T47D (cell line): ENCODE measurements around the gene CCDC30.
"Not testable (repeated sequence)": the region's sequence is repeated elsewhere in the genome, so short reads cannot be mapped to it uniquely, and the experiment has no call there.

Experiments used
- DNase-seq, 2 experiments: peaks; one replicate each; pipeline versions ENCODE4 v3.0.0 to v3.0.0-alpha.2; 2011 to 2012; ENCODE audit warnings: low read depth in 1 of 2, low spot score in 1 of 2
- JUND ChIP-seq: IDR thresholded peaks from 2 replicates; pipeline ENCODE4 v1.6.1; 2012; ENCODE audit warnings: low read depth
- in situ Hi-C: cut with HindIII; loops from 2 replicates; pipeline ENCODE4 v1.10.0; 2016; ENCODE audit warnings: low sequenced_read_pairs, low pct_unique_long_range_greater_than_20kb

Gene CCDC30

DNA sequence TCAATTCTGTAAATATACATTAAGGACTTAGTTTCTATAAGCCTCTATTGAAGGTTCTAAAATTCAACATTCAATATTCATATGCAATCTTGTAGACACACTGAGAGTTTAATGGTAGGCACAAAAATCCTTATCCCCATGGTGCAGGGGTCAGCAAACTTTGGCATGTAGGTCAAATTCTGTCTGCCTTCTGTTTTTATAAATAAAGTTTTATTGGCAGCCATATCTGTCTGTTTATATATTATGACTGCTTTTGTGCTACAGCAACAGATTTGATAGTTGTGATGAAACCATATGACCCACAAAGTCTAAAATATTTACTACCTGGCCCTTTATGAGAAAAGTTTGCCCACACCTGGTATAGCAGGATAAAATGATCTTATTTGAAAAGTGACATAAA is 104.0 kb downstream of the CCDC30 start:
- no peak for TF ChIP-seq JUND
- no peak for DNase-seq
- in situ Hi-C loops, result no loop called here

DNA sequence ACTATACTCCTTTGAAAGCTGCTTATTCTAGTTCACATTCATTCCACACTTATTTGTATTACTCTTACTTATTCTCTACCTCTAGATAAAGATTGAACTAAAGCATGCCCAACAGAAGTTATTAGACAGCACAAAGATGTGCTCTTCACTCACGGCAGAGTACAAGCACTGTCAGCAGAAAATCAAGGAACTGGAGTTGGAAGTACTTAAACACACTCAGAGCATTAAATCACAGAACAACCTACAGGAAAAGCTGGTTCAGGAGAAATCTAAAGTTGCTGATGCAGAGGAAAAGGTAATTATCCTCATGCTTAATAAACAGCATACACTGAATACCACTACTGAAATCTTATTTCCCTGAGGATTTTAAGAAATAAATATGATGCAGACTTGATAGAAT is 113.8 kb downstream of the CCDC30 start:
- TF ChIP-seq JUND, result no peak
- in situ Hi-C loops, result no loop called here
- DNase-seq, result no peak

DNA sequence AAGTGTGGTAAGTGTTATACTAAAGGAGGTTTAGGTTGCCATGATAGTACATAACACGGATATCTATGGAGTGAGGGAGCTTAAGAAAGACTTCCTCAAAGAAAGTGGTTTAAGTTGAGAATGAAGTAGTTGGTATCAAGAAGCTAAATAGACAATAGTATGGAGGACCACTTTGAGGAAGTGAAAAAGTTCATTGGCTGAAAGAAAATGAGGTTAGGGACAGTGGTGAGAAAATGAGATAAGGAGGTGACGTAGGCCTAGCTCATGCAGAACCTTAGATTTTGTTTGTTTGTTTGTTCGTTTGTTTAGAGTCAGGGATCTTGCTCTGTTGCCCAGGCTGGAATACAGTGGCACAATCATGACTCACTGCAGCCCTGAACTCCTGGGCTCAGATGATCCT is 122.9 kb downstream of the CCDC30 start:
- no peak for TF ChIP-seq JUND
- DNase-seq, result no peak
- in situ Hi-C loops, result no loop called here

DNA sequence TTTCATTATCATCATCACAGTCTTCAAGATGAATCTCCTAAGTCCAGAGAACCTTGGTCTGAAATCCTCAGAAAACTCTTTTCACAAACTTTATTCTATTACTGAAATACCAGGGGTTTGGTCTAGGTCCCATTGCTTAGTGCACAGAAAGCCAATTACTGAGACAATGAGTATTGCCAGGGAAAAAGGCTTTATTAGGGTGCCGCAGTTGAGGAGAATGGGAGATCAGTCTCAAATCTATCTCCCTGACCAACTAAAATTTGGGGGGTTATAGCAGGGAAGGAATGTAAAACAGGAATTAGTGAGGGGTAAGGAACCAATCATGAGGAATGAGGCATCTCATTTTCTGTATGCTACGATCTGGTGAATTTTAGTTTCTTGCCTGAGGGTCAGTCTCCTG is 124.7 kb downstream of the CCDC30 start:
- DNase-seq, result no peak
- TF ChIP-seq JUND, result no peak
- in situ Hi-C loops, result no loop called here

DNA sequence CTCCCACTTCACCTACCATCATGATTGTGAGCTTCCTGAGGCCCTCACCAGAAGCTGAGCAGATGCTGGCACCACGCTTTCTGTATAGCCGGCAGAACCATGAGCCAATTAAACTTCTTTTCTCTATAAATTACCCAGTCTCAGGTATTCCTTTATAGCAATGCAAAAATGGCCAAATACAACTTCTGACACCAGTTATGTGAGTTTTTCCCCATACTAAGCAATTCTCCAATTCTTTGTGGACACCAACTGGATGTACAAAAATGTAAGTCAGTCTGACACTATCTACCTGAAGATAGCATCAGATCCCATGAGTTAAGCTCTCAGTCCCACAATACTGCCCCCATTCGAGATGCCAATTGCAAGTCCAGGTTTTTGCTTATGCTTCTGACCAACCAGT is 129.7 kb downstream of the CCDC30 start:
- in situ Hi-C loops, result no loop called here
- no peak for TF ChIP-seq JUND
- no peak for DNase-seq

DNA sequence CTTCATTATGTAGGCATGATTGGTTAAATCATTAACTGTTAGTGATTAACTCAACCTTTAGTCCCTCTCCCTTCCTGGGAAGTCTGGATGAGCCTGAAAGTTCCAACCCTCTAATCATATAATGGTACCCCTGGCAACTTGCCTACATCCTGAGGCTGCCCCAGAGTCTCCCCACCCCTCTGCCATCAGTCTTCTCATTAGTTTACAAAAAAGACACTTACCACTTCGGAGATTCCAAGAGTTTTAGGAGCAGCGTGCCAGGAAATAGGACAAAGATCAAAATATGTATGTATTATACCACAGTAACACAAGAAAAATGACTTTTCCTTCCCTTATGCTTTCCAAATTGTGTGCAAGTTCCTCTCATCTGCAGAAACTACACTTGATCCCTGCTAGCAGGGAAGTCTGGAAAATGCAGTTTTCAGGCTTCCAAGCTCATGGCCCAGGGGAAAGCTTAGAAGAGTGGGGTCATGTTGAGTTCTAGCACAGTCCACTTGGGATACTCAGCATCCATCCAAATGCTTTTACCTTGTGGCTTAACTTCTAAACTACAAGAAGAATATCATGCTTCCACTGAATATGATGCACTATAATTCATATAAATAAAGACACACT is 130.5 kb downstream of the CCDC30 start:
- in situ Hi-C loops, result no loop called here
- TF ChIP-seq JUND, result no peak
- DNase-seq, result no peak

DNA sequence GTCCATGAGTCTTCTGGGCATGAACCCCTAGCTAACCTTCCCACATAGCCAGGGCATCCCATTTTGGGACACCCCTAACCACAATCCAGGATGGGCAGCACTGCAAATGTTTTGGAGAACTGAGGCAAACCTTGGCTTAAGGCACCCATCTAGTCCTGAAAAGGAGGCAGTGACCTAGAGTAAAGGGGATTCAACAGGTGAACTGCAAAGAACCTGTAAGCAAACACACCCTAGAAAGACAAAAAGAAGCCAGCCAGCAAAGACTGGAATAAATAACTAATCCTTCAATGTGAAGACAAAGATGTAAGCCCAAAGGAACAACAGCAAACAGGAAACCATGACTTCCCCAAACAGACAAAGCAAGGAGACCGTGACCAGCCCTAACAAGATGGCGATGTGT is 138.4 kb downstream of the CCDC30 start:
- DNase-seq, result no peak
- no peak for TF ChIP-seq JUND
- in situ Hi-C loops, result no loop called here

DNA sequence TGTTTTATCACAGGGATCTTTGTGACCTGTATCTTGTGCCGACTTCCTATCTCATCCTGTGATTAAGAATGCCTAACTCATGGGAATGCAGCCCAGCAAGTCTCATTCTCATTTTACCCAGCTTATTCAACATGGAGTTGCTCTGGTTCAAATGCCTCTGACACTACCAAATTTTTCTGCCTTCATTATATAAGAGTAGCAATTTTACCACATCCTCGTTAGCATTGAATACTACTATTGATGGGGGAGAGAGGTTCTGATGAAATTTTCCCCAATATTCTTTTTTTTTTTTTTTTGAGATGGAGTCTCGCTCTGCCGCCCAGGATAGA is 150.7 kb downstream of the CCDC30 start:
- in situ Hi-C loops, result no loop called here
- DNase-seq, result no peak
- no peak for TF ChIP-seq JUND

DNA sequence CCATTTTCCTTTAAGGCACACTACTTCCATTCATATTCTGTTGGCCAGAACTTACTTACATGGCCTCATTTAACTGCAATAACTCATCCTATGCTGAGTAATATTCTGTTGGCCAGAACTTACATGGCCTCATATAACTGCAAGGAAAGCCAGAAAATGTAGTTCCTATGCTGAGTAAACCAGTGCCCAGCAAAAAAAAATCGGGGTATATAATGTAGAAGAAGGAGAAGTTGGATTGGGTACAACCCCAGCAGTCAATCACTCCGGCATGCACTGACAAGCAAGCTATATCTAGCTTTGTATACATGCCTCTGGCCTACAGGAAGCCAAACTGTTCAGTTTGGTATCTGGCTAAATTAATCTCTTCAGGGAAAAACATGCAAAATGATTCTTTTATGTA is 155.8 kb downstream of the CCDC30 start:
- TF ChIP-seq JUND, result no peak
- in situ Hi-C loops, result no loop called here
- DNase-seq, result no peak

DNA sequence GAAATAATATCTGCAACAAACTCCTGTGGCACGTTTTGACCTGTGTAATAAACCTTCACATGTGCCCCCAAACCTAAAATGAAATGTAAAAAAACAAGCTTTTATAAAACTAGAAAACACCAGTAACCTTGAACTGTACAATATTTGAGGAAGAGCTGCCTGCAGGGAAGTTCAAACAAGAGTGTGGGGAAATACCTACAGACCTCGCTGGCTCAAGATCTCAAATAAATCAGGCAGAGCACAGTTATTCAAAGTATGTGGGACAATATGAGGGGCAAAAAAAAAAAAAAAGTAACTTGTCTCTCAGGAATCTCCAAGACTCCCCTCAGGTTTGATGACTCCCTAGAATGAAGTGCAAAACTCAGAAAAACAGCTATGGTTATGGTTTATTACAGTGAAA is 157.2 kb downstream of the CCDC30 start:
- no peak for DNase-seq
- TF ChIP-seq JUND, result no peak
- in situ Hi-C loops, result no loop called here

DNA sequence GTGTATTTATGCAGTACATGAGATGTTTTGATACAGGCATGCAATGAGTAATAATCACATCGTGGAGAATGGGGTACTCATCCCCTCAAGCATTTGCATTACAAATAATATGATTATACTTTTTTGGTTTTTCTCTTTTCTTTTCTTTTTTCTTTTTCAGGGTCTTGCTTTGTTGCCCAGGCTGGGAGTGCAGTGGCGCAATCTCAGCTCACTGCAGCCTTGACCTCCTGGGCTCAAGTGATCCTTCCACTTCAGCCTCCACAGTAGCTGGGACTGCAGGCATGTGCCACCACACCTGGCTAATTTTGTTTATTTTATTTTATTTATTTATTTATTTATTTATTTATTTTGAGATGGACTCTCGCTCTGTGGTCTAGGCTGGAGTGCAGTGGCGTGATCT is 158.1 kb downstream of the CCDC30 start:
- in situ Hi-C loops, DNase-seq: not testable (repeated sequence)

DNA sequence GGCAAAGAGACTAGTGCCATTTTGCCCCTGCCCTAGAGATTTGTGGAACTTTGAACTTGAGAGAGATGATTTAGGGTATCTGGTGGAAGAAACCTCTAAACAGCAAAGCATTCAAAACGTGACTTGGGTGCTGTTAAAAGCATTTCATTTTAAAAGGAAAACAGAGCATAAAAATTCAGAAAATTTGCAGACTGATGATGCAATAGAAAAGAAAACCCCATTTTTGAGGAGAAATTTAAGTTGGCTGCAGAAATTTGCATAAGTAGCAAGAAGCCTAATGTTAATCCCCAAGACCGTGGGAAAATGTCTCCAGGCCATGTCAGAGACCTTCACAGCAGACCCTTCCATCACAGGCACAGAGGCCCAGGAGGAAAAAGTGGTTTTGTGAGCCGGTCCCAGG is 164.1 kb downstream of the CCDC30 start:
- DNase-seq, in situ Hi-C loops: not testable (repeated sequence)

DNA sequence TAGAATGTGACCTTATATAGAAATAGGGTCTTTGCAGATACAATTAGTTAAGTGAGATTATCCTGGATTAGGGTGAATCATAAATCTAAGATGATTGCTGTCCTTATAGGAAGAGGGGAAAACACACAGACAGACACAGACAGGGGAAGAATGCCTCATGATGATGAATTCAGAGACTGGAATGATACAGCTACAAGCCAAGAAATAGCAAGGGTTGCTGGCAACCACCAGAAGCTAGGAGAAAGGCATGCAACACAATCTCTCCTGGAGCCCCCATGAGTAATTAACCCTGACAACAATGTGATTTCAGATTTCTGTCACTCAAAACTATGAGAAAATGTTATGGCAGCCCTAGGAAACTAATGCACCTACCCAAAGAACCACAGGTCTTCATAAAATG is 176.0 kb downstream of the CCDC30 start:
- no peak for DNase-seq
- in situ Hi-C loops, result no loop called here
- TF ChIP-seq JUND, result no peak

DNA sequence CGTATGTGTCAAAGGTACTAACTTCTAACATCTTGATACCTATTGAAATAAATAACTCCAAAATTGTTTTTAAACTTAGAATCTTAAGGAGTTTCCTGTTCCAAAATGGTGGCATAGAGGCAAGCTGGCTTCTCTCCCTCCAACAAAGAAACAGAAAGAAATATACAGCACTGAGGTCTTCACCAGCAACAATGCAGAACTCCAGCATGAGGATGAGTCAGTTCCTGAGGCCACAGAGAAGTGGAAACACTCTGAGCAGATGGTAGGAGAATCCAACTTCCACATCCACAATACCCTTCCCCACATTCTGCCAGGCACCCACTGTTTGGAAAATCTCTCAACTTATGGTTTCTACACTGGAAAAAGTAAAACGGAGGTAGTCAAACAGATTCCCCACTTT is 183.0 kb downstream of the CCDC30 start:
- TF ChIP-seq JUND, result no peak
- in situ Hi-C loops, result no loop called here
- no peak for DNase-seq

DNA sequence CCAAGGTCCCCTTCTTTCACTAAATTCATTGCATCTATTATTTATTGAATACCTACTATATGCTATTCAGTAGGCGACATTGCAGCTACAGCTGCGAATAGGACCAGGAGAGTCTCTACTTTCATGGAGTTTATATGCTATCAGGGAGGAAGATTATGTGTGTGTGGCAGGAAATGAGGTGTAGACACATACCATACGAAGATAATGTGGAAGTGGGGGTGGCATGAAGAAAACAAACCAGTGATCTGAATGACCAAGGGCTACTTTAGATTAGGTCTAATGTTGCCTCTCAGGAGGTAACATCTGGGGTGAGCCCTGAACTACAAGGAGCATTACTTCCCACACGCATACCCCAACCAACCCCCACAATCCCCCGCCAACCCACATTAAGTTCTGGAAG is 194.1 kb downstream of the CCDC30 start:
- no peak for DNase-seq
- in situ Hi-C loops, result no loop called here
- TF ChIP-seq JUND, result no peak
